GM19025 (cell line): ENCODE data around the gene OR6A2.
"Not testable (repeated sequence)": the region's sequence is repeated elsewhere in the genome, so short reads cannot be mapped to it uniquely, and the experiment has no call there.

ENCODE experiments used
- ATAC-seq: cut with Tn5 transposase; IDR thresholded peaks from one replicate; pipeline ENCODE4 v1.9.1; 2021; ENCODE audit warnings: mild to moderate bottlenecking, low read depth, moderate library complexity; ENCODE audit not compliant: unreplicated experiment

OR6A2 gene

GRCh38 chr11:6799402-6799801 lies at the start of gene OR6A2:
Gene OR6A2, minus strand, starts transcription at chr11:6799689. Its CDS starts 3,981 bp downstream, at chr11:6795708.
- ATAC-seq, result no peak

GRCh38 chr11:6845383-6845782 lies 45.9 kb upstream of the OR6A2 start, which contains the start of gene OR10A5:
Gene OR10A5, plus strand, starts transcription at chr11:6845683. Its CDS starts 0 bp downstream, at chr11:6845683.
- no peak for ATAC-seq

- no peak for ATAC-seq
Observed at GRCh38 chr11:6844356-6844755, 44.9 kb upstream of the OR6A2 start.

GRCh38 chr11:6843670-6844069 lies 44.2 kb upstream of the OR6A2 start:
- ATAC-seq, result no peak

DNA sequence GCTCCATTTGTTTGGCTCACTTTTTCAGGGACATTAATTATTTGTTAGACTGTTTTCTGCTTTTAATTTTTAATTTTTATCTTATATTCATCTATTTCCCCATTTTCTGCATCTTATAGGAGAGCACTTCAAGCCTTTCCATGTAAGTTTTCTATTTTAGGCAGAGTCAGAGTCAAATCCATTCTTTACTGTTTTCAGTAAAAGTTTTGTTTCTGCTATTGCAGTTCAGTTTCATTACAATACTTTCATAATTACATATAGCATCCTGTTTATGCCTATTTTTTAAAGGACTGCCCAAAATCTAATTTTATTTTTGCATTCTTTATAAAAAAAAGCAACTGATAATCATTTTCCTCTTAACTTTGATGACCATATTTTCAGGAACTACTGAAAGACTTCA lies 42.2 kb upstream of the OR6A2 start:
- no peak for ATAC-seq

DNA sequence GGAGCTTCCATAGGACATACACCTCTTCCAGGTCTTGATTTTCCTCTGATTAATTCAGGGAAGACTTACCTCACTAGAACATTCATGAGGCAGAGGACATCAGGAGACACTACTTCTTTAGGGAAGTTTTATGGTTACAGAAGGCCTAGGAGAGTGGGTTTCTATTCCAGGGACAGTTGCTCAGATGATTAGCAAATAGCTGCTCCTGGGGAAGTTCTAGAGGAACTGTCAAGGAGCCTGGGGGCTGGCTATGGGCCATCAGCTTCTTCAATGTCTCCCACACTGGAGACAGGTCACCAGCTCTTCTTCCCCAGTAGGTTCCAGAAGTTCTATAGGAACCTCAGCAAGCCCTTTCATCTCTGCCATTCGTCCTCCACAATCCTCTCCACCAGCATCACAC lies 34.5 kb upstream of the OR6A2 start:
- no peak for ATAC-seq

- ATAC-seq, result no peak
Observed at GRCh38 chr11:6833356-6833755, 33.9 kb upstream of the OR6A2 start.

- ATAC-seq, result no peak
Observed at GRCh38 chr11:6828103-6828502, 28.6 kb upstream of the OR6A2 start.

DNA sequence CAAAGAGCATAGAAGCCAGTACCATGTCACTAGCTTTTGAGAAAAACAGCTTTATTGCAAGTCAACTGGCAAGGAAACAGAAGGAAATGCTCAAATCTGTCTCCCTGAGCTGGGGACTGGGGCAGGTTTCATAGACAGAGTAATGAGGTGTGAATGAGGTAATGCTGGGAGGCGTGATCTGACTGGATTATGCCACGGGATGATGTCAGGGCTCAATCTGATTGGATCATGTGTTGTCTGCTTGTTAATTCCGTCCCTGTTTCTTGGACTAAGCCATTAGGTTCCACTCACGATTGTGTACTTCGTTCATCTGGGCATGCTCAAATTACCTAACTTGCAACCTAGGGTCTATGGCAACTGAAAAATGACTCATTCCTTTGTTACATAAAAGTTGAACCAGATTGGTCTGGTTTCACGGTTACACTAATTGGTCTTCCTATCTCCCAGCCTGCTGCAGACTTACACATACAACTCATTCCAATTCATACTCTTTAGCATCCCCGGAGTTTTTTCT lies 25.8 kb upstream of the OR6A2 start:
- ATAC-seq, result no peak

GRCh38 chr11:6824136-6824823 lies 24.8 kb upstream of the OR6A2 start:
- no peak for ATAC-seq

GRCh38 chr11:6818967-6819366 lies 19.5 kb upstream of the OR6A2 start:
- no peak for ATAC-seq

- no peak for ATAC-seq
Observed at GRCh38 chr11:6817694-6818093, 18.2 kb upstream of the OR6A2 start.

- ATAC-seq, result no peak
Observed at GRCh38 chr11:6813656-6814055, 14.2 kb upstream of the OR6A2 start.

DNA sequence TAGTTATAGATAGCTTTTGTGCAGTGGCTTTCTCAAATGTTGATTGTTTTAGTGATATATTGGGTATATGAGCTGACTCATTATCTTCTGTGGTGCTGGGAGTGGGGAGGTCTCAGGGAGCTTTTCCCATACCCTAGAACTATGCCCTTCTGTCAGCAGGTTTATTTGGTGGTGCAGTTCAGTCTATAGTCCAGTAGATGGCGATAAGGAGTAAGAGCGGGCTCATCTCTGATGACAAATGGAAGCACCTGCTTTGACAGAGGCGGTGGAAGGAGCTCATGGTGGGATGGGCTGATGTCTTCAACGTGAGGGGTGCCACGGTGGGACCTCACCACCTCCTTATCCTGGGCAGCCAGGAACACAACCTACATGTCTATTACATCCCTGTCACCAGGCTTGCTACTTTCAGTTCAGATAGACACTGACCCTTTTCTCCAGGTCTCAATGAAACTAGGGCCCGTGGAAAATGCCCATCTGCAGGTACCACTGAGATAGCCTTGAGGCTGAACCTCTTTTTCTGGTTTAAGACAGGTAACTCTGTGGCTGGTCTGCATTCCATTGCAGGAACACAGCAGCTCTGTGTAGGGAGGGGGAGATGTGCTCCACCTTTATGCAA lies 13.0 kb upstream of the OR6A2 start:
- ATAC-seq, result peak; percentile 60

GRCh38 chr11:6801075-6801474 lies 1.6 kb upstream of the OR6A2 start:
- not testable (repeated sequence) for ATAC-seq

DNA sequence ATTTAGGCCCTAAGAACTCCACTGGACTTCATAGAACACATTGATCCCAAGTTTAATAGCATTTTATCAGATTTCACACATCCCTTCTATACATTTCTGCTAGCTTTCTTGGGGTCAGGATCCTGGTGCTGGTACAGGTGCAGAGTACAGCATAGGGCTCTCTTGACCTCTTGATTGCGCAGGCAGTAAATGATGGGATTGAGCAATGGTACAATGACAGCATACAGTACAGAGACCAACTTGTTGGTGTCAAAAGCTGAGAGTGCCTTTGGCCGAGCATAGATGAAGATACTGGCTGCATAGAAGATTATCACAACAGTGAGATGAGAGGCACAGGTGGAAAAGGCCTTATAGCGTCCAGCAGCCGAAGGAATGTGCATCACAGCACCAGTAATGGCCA lies 4.8 kb downstream of the OR6A2 start:
- no peak for ATAC-seq

GRCh38 chr11:6790546-6790945 lies 8.9 kb downstream of the OR6A2 start:
- no peak for ATAC-seq

GRCh38 chr11:6782720-6783119 lies 16.8 kb downstream of the OR6A2 start, which contains the start of gene OR2AG1:
Gene OR2AG1, plus strand, starts transcription at chr11:6783020. Its CDS starts 2,018 bp downstream, at chr11:6785038.
- no peak for ATAC-seq

- ATAC-seq, result no peak
Observed at GRCh38 chr11:6780829-6781228, 18.7 kb downstream of the OR6A2 start.

DNA sequence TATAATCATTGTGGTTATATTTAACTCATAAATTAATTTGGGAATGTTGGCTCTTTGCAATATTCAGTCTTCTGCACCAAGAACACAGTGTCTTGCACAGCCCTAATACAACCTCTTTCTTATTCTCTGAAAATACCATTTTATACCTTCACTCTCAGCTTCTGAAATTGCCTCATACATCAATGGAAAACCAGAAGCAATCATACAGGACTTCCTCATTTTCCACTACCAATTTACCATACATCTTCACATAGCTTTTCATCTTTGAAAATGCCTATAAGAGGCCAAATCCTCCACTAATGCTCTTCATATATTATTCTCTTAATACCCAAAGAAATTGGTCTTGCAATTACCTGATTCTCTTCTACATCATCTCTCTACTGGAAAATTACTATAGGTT lies 21.0 kb downstream of the OR6A2 start:
- no peak for ATAC-seq

- peak; percentile 61 for ATAC-seq
Observed at GRCh38 chr11:6771926-6772893, 27.3 kb downstream of the OR6A2 start, which contains the start of gene OR2AG2. Gene OR2AG2, minus strand, starts transcription at chr11:6771976. Its CDS starts 3,019 bp downstream, at chr11:6768957.
